Fibroblast of lung (primary cell): Measurements from ENCODE around the gene NFATC4. TPM values are rescaled to one million over a fixed set of nuclear protein-coding genes. Genes with fewer than 3 reads are reported as not detected.

ENCODE experiments used
- DNase-seq, 2 donors: peaks; one replicate each; pipeline versions ENCODE4 v3.0.0 to v3.0.0-alpha.2; 2010; ENCODE audit warnings: low read depth in 2 of 2
- H2AFZ ChIP-seq: 2 replicates; pipeline ENCODE4 v1.5.1; 2012; ENCODE audit warnings: low read length, control low read depth, inconsistent platforms
- H3K27ac ChIP-seq: 2 replicates; pipeline ENCODE4 v1.5.1; 2011; ENCODE audit warnings: low read length, control low read depth; ENCODE audit not compliant: insufficient read depth
- H3K27me3 ChIP-seq: 2 replicates; pipeline ENCODE4 v1.5.1; 2011; ENCODE audit warnings: mild to moderate bottlenecking, low read length; ENCODE audit not compliant: control insufficient read depth, insufficient read depth
- H3K36me3 ChIP-seq: 2 replicates; pipeline ENCODE4 v1.5.1; 2011; ENCODE audit warnings: low read length; ENCODE audit not compliant: control insufficient read depth, insufficient read depth
- H3K4me1 ChIP-seq: 2 replicates; pipeline ENCODE4 v1.5.1; 2011; ENCODE audit warnings: low read length; ENCODE audit not compliant: control insufficient read depth, insufficient read depth; ENCODE audit errors: extremely low read depth
- H3K4me2 ChIP-seq: 2 replicates; pipeline ENCODE4 v1.5.1; 2011; ENCODE audit warnings: low read length, control low read depth; ENCODE audit not compliant: insufficient read depth; ENCODE audit errors: extremely low read depth
- H3K4me3 ChIP-seq, 4 experiments: fragments of 200-600 bp in 1 of 4; sonication (generic) in 1 of 4; replicated peaks in 1 of 4; 2 replicates each; pipeline ENCODE4 v1.5.1; 2011 to 2016; ENCODE audit warnings: low read length in 4 of 4, low read depth in 3 of 4, mild to moderate bottlenecking in 3 of 4, control low read depth in 2 of 4, inconsistent platforms in 1 of 4, mixed read lengths in 1 of 4; ENCODE audit not compliant: insufficient read depth in 1 of 4; ENCODE audit errors: control extremely low read depth in 1 of 4
- H3K79me2 ChIP-seq: 2 replicates; pipeline ENCODE4 v1.5.1; 2012; ENCODE audit warnings: mild to moderate bottlenecking, low read length, inconsistent platforms; ENCODE audit not compliant: control insufficient read depth, insufficient read depth
- H3K9ac ChIP-seq: 2 replicates; pipeline ENCODE4 v1.5.1; 2011; ENCODE audit warnings: mild to moderate bottlenecking, low read length, control low read depth; ENCODE audit not compliant: insufficient read depth
- H3K9me3 ChIP-seq: 2 replicates; pipeline ENCODE4 v1.5.1; 2012; ENCODE audit warnings: low read depth, low read length; ENCODE audit not compliant: control insufficient read depth, insufficient read depth
- H4K20me1 ChIP-seq: 2 replicates; pipeline ENCODE4 v1.5.1; 2011; ENCODE audit warnings: low read length; ENCODE audit not compliant: control insufficient read depth, insufficient read depth; ENCODE audit errors: extremely low read depth
- CTCF ChIP-seq, 2 donors: IDR thresholded peaks in 1 of 2; conservative IDR thresholded peaks in 1 of 2; 1 replicate in 1 of 2; 2 replicates in 1 of 2; pipeline ENCODE4 v1.5.1; 2011 to 2012; ENCODE audit warnings: low read length in 2 of 2, control low read depth in 1 of 2, inconsistent platforms in 1 of 2, low read depth in 1 of 2, mild to moderate bottlenecking in 1 of 2
- EZH2 ChIP-seq: IDR thresholded peaks from 2 replicates; pipeline ENCODE4 v1.5.1; 2012; ENCODE audit warnings: low read length, control low read depth, mild to moderate bottlenecking; ENCODE audit errors: missing control alignments
- polyA plus RNA-seq, 2 donors: library from polyadenylated mRNA; depleted of rRNA in 1 of 2; stranded (reverse) in 1 of 2; unstranded in 1 of 2; fragments of >200 nt; gene quantifications; 2 replicates each; pipeline ENCODE4 v1.2.1, GENCODE V29; 2011 to 2012; ENCODE audit warnings: missing spikeins in 1 of 2
- total RNA-seq: library from RNA; depleted of rRNA; stranded (reverse); fragments of >200 nt; gene quantifications from 2 replicates; pipeline ENCODE4 v1.2.1, GENCODE V29; 2014

NFATC4 gene
- total and polyA plus RNA-seq, 2 donors (not counting 1 experiment from before 2014, with no cell fraction given): 27.1 to 59.9 TPM

- Histone ChIP-seq H3K27me3 (peaks cover 4% of the 10 kb centered on the region), H3K36me3 (no peaks in the 10 kb centered on the region), H3K4me1 (peaks cover 2% of the 10 kb centered on the region), H3K4me3 (no peak overlapping the region), H2AFZ (no peak overlapping the region), H4K20me1 (no peaks in the 10 kb centered on the region), H3K79me2 (no peaks in the 10 kb centered on the region), H3K9ac (no peak overlapping the region), H3K9me3 (no peaks in the 10 kb centered on the region), H3K4me2 (no peak overlapping the region), H3K27ac (no peak overlapping the region)
- no peak for DNase-seq
- TF ChIP-seq EZH2: no peak
- TF ChIP-seq CTCF (conservative IDR thresholded peaks at IDR 0.05 in 1 of 2, IDR thresholded peaks at IDR 0.05 in 1 of 2; ENCODE audit: low read depth in 1 of 2, low read length in 2 of 2): no peak
Observed at GRCh38 chr14:24348186-24348585, 19.8 kb upstream of the NFATC4 start.

DNA sequence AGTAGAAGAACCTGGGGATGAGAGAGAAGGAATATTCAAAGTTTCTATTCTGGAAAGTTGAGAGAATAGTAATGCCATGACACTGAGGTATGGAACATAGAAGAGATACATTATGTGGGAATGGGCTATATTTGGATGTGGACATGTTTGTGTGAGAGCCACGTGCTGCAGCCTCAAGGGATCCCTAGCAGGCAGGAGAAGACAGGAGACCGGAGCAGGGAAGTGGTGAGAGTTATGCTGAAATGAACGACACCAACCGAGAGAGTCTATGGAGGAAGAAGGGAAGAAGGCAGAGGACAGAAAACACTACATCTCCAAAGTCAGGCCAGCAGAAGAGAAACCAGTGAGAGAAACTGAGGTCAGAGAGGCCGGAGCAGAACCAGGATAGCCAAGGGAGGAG, 18.2 kb upstream of the NFATC4 start:
- no peaks in the 10 kb centered on the region for H3K36me3 ChIP-seq
- H3K79me2 ChIP-seq: no peaks in the 10 kb centered on the region
- no peaks in the 10 kb centered on the region for H3K9me3 ChIP-seq
- H3K27ac ChIP-seq: no peak overlapping the region
- H3K4me2 ChIP-seq: no peak overlapping the region
- H3K4me3 ChIP-seq: no peak overlapping the region
- no peaks in the 10 kb centered on the region for H4K20me1 ChIP-seq
- H3K4me1 ChIP-seq: peaks cover 8% of the 10 kb centered on the region
- H2AFZ ChIP-seq: no peak overlapping the region
- no peak overlapping the region for H3K9ac ChIP-seq
- TF ChIP-seq EZH2: no peak
- TF ChIP-seq CTCF (conservative IDR thresholded peaks at IDR 0.05 in 1 of 2, IDR thresholded peaks at IDR 0.05 in 1 of 2; ENCODE audit: low read depth in 1 of 2, low read length in 2 of 2): no peak
- no peak for DNase-seq
- peaks cover 4% of the 10 kb centered on the region for H3K27me3 ChIP-seq

GRCh38 chr14:24351517-24351916, 16.5 kb upstream of the NFATC4 start:
- Histone ChIP-seq H4K20me1 (no peaks in the 10 kb centered on the region), H3K4me2 (peak overlapping the region; percentile 11), H3K9ac (no peak overlapping the region), H3K9me3 (no peaks in the 10 kb centered on the region), H3K36me3 (no peaks in the 10 kb centered on the region), H3K79me2 (no peaks in the 10 kb centered on the region), H3K27me3 (peaks cover 4% of the 10 kb centered on the region), H3K27ac (no peak overlapping the region), H3K4me1 (peaks cover 8% of the 10 kb centered on the region), H2AFZ (no peak overlapping the region), H3K4me3 (no peak overlapping the region)
- TF ChIP-seq CTCF (conservative IDR thresholded peaks at IDR 0.05 in 1 of 2, IDR thresholded peaks at IDR 0.05 in 1 of 2; ENCODE audit: low read depth in 1 of 2, low read length in 2 of 2) (peak in 1 of 2 donors; percentile 21), EZH2 (no peak)
- DNase-seq: peak in 1 of 2 donors; percentile 54
